NCI-H2107 treated with DMSO at 0.1 percent for 48 hours (cell line): ENCODE results near the gene ENPP7.

Source experiments
- DNase-seq: peaks from one replicate; lab custom pipeline; 2025; ENCODE audit not compliant: unreplicated experiment; lab: John Stamatoyannopoulos, UW

Gene ENPP7

GRCh38 chr17:79730437-79730768 is 340 bp upstream of the ENPP7 start:
- no peak for DNase-seq

GRCh38 chr17:79732254-79732653 is 1.5 kb downstream of the ENPP7 start:
- no peak for DNase-seq

- DNase-seq, result no peak
These were observed 2.3 kb downstream of the ENPP7 start for GRCh38 chr17:79732804-79733691.

DNA sequence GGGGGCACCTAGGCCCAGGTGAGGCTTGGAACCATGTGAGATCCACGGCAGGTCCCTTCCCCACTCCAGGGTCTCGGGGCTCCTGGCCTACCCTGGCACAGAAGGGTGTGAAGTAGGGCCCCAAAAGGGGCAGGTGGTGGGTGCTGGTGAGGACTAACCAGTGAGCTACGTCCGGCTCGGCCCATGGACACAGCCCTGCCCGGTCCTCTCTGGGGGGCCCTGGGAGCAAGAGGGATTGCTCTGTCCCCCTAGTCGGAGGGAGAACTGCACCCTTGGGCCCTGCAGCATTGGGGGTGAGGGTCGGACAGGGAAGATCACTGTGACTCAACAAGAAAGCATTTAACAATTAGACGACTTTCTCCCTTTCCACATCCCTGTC is 2.9 kb downstream of the ENPP7 start:
- DNase-seq, result no peak

- no peak for DNase-seq
These were observed 4.4 kb downstream of the ENPP7 start for GRCh38 chr17:79735096-79735495.

- no peak for DNase-seq
These were observed 6.5 kb downstream of the ENPP7 start for GRCh38 chr17:79737046-79737921.

DNA sequence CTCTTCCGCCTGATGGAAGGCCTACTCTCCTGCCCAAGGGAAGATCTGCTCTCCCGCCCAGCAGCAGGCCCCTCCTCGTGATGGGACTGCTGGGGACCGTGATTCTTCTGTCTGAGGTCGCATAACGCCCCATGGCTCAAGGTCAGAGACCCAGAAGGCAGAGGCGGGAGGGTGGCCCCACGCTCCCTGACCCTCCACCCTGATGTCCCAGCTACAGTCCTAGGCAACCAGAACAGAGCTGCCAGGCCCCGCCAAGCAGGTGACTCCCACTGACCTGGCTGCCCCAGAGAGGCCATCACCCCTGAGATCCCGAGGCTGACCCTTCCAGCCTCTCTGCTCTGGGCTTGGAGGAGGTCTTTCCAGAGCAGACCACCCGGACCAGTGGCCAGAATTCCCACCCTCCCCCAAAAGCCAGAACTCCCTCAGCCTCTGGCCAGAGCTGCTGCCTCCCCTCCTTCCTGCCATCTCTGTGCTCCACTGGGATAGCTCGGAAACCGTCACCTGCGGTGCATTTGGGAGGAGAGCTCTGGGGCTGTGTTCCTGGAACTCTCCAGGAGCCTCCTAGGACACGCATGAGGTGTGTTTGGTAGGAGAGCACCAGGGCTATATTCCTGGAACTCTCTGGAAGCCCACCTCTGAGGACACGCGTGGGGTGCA is 7.3 kb downstream of the ENPP7 start:
- no peak for DNase-seq

- DNase-seq, result no peak
These were observed 7.9 kb downstream of the ENPP7 start for GRCh38 chr17:79738643-79739042.

GRCh38 chr17:79739148-79740062 is 8.7 kb downstream of the ENPP7 start:
- DNase-seq, result no peak

- DNase-seq, result no peak
These were observed 9.7 kb downstream of the ENPP7 start for GRCh38 chr17:79740413-79740812.

- no peak for DNase-seq
These were observed 10.6 kb downstream of the ENPP7 start for GRCh38 chr17:79741401-79741750.

GRCh38 chr17:79741751-79742588 is 11.2 kb downstream of the ENPP7 start:
- peak; percentile 37 for DNase-seq

DNA sequence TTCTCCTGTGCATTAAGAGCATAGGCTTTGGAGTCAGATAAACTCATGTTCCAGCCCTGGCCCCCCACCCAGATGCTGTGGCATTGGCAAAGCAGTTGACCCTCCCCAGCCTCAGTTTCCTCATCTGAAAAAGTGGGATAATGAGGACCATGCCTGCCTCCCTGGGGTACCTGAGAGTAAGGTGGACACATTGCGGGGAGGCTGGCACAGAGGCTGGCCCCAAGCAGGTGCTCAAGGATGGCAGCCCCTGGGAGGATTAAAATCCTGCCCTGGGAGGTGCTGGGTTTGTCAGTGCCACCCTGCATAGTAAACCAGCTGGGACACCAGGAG is 11.8 kb downstream of the ENPP7 start:
- no peak for DNase-seq

DNA sequence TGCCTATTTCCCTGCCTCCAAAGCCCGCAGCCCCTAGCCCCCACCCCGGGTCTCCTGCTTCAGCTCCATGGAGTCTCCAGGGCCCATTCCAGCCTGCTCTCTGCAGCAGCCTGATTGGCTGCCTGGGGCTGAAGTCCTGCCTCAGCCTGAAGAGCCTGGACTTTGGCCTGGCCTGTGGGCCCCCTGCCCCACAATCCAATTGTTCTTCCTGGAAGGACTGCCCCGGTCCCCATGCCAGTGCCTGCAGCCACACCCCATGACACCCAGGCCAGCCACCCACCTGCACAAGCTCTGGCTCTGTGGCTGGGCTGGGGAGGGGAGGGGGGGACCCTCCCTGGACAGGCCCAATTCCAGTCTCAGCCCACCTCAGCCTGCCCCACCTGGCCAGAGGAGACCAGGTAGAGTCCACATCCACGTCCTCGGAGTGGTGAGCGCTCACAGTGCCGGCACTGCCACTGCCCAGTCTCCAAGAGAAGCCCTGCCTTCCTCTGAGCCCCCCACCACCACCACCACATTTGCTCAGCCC is 12.3 kb downstream of the ENPP7 start:
- no peak for DNase-seq

DNA sequence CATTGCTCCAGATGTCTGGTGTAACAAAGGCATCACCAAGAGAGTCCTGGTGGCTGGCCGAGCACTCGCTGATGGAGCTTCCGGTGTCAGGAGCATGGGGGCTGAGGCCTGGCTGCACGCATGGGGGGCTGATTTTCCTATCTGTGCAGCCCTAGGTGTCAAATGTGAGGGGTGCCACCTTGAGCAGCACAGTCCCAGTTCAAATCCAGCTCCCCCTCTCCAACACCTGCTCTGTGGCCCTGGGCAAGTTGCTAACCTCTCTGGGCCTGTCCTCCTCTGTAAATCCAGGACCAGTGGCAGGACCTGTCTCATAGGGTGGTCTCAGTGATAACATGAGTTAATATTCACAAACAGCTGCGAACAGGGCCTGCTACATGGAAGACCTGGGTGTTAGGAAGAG is 12.9 kb downstream of the ENPP7 start:
- DNase-seq, result no peak

DNA sequence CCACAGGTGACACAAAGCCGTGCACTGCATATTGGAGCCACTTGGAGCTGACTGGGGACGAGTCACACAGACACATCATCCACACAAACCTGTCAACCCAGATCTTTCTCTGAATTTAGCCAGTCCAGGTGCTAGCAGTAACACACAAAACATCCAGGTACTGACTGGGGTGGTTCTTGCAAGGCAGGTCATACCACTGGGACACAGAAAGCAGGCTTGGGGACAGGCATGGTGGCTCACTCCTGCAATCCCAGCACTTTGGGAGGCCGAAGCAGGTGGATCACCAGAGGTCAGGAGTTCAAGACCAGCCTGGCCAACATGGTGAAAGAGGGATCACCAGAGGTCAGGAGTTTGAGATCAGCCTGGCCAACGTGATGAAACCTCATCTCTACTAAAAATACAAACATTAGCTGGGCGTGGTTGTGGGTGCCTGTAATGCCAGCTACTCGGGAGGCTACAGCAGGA is 14.9 kb downstream of the ENPP7 start:
- DNase-seq, result no peak

GRCh38 chr17:79746889-79747507 is 16.3 kb downstream of the ENPP7 start:
- DNase-seq, result no peak

DNA sequence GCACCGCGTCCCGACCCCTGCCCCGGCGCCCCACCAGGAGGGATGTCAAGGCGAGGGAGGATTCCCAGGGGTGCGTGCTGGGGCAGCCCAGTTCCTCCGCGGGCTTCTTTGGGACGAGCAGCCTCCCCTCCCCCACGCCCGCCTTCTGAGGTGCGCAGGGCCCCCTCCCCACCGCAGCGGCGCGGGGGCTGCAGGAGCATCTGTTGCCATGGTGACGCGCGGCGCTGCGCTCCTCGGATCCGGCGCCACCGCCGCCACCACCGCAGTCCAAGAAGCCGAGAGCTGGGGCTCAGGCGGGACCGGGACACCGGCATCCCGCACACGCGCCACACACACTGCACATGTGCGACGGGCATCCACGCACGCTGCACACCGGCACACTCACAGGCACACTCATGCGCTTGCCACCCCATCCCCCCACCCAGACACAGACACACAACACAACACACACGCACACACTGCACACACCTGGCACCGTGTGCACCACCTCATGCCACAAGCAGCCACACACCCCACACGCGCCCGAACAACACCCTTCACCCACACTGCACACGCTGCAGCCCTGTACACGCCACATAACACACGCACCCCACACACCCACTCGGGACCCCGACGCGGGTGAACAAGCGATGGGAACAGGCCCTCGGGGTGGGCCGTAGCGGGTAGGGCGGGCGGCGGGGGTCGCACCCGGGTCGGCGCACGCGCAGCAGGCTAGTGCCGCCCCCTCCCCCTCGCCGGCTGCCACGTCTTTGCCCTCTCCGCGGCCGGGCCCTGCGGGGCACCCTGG is 17.0 kb downstream of the ENPP7 start:
- DNase-seq, result no peak
